Aortic smooth muscle cell (primary cell): ENCODE data around the gene ZNF599. TPM values are rescaled to one million over a fixed set of nuclear protein-coding genes. Genes with fewer than 3 reads are reported as not detected.

Experiments used
- total RNA-seq: library from RNA; depleted of rRNA; stranded (reverse); fragments of >200 nt; gene quantifications from 2 replicates; pipeline ENCODE4 v1.2.3, GENCODE V29; 2014

Gene ZNF599
- total RNA-seq = 3.7 and 5.2 TPM in 2 replicates

DNA sequence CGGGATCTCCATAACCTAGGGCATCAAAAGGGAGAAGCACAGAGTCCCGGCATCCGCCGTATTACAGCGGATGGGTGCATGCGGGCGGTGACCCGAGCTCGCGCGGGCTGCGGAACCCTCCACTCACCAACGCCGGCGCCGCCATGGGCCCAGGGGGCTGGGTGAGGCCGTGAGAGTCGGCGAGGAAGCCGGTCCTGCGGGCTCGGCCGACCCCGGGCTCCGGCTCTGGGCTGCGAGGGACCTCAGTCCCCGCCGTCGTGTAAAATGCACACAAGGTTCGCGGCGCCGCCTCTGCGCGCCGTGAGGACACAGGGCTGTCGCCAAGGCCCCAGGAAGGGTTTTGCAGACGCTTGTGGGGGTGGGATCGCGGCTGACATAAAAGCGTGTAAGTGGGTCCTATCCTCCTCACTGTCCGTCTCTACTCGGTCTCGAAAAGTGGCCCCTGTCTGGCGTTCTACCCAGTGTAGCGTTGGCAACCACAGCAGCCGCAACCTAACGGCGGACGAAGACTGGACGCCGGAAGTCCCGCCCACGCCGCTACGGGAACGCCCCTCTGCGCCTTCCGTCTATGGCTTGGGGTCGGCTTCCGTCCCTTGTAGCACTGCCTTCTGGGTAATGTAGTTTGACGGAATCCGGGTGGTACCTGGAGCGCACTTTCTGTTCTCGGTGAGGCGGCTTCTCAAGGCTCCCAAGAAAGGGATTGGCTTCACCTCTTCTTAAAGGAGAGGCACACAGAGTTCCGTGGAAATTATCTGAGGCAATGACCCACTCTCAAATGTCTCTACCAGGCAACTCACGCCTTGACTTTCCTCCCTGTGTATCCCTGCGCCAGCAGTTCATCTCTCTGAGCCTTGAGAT lies at the start of gene ZNF599:
ZNF599 (minus strand) TSS at position 519 of the 858 bp plus-strand sequence; CDS start at position 145, 374 bp downstream.

DNA sequence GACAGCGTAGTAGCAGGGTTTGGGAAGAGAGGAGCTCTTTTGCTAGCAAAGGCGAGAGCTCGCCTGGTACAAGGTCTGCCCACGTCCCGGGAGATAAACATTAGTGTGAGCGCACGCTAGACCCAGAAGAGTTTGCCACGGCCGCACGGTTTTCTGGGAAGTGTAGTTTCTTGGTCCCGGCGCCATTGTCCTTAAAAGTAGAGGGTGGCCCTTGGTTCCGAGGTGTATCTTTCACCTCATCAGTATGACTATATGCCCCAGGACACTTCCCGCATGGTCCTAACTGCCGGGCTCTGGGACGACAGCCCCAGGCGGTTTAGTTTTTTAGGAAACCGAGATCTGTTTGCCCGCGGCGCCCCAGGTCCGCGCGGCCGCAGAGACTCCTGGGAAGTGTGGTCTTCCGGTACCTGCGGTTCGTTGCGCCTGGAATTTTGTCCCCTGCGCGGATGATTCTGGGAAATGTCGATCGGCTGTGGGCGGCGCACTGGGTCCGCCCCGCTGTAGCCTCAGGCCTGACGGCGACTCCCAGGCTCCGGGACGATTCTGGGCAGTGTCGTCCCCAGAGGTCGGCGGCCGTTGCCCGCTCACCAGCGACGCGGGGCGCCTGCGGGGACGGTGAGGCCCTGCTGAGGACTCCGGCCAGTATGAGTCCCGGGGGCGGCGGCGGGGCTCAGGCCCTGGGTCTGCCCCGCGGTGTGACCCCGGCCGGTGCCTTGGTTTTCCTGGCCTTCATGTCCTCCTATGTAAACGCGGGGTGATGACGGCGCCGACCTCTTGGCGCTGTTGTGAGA lies 39.1 kb downstream of the ZNF599 start, which contains the start of gene ZNF181:
ZNF181 (plus strand) TSS at position 498 of the 791 bp plus-strand sequence. CDS start 795 bp downstream, outside the sequence.

Other genes starting within 250 kb of the ZNF599 start
- 0.13 and 0.19 TPM in 2 replicates for gene SCGB2B2, start 96.1 kb downstream of the ZNF599 start, total RNA-seq
- gene ZNF302, start 95.5 kb downstream of the ZNF599 start, total RNA-seq = 16.4 and 21.1 TPM in 2 replicates
- 11.9 and 13.5 TPM in 2 replicates for gene ZNF181, start 39.0 kb downstream of the ZNF599 start, total RNA-seq
- 2.6 and 2.9 TPM in 2 replicates for gene ZNF30, start 153.7 kb upstream of the ZNF599 start, total RNA-seq
- gene ZNF792, start 191.0 kb upstream of the ZNF599 start, total RNA-seq = 4.0 and 4.4 TPM in 2 replicates
- 17.2 and 24.6 TPM in 2 replicates for gene GRAMD1A, start 227.1 kb upstream of the ZNF599 start, total RNA-seq